Type B pancreatic cell (in vitro differentiated cells): Measurements from ENCODE around the gene SBSN. TPM values are rescaled to one million over a fixed set of nuclear protein-coding genes. Genes with fewer than 3 reads are reported as not detected.

Experiments used
- DNase-seq: peaks from one replicate; pipeline ENCODE4 v3.0.0; 2021; ENCODE audit warnings: mixed read lengths; ENCODE audit not compliant: unreplicated experiment; ENCODE audit errors: extremely low spot score
- H3K27ac Mint-ChIP-seq: 2 replicates; pipeline ENCODE4 v1.8.0; 2021; ENCODE audit warnings: mild to moderate bottlenecking, mixed read lengths
- H3K27me3 Mint-ChIP-seq: 2 replicates; pipeline ENCODE4 v1.8.0; 2021; ENCODE audit warnings: mixed read lengths
- H3K36me3 Mint-ChIP-seq: 2 replicates; pipeline ENCODE4 v1.8.0; 2021; ENCODE audit warnings: mixed read lengths
- H3K4me1 Mint-ChIP-seq: one replicate; pipeline ENCODE4 v1.8.0; 2021; ENCODE audit warnings: mixed read lengths; ENCODE audit not compliant: unreplicated experiment
- H3K4me3 Mint-ChIP-seq: 2 replicates; pipeline ENCODE4 v1.8.0; 2021; ENCODE audit warnings: mild to moderate bottlenecking, mixed read lengths
- H3K9me3 Mint-ChIP-seq: 2 replicates; pipeline ENCODE4 v1.8.0; 2021; ENCODE audit warnings: mixed read lengths
- total RNA-seq: library from RNA; stranded (reverse); gene quantifications from 2 replicates; pipeline ENCODE4 v1.2.1, GENCODE V29; 2021; ENCODE audit warnings: low replicate concordance
- TF ChIP-seq, protein P1 (sequence below): fragments of 200-600 bp; sonication (generic); conservative IDR thresholded peaks from 2 replicates; pipeline ENCODE4 v1.5.0; 2021; ENCODE audit warnings: antibody characterized with exemption, mild to moderate bottlenecking

The SBSN gene
- total RNA-seq, 1 donor from 2014 or later = 0.53 TPM

DNA sequence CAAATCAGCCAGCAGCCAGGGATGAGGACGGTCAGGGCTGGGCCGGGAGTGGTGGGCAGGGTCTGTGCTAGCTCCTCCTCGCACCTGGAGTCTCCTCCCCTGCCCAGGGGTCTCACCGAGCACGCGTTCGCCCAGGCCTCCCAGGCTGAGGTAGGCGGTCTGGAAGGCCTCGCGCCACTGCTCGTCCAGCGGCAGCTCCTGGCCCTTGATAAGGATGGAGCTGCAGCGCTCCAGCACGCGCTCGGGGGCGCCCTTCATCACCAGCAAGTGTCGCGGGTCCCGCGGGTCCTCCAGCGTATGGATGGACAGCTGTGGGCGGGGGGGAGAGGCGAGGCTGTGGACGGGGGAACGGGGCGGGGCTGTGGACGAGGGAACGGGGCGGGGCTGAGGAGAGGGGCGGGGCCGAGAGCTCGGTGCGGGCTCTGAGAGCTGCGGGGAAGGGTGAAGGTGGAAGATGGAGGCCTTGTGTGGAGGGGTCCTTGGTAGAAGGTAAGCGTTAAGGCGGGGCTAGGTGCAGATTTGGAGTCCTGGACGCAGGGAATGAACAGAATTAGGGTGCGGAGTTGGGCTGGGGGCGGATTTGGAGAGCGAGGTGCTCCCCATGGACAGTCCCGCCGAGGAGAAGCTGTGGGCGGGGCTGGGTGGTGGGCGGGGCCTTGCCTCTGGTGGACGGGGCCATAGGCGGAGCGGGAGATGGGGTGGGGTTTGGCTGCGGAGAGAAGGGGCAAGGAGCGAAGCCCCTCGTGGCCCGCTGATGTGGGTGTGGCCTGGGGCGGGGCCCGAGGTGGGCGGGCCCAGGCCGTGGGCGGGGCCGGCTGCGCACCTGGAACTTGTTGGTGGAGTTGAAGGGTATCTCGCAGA is 29.7 kb upstream of the SBSN start:
- H3K9me3 Mint-ChIP-seq = no peaks in the 10 kb centered on the region

DNA sequence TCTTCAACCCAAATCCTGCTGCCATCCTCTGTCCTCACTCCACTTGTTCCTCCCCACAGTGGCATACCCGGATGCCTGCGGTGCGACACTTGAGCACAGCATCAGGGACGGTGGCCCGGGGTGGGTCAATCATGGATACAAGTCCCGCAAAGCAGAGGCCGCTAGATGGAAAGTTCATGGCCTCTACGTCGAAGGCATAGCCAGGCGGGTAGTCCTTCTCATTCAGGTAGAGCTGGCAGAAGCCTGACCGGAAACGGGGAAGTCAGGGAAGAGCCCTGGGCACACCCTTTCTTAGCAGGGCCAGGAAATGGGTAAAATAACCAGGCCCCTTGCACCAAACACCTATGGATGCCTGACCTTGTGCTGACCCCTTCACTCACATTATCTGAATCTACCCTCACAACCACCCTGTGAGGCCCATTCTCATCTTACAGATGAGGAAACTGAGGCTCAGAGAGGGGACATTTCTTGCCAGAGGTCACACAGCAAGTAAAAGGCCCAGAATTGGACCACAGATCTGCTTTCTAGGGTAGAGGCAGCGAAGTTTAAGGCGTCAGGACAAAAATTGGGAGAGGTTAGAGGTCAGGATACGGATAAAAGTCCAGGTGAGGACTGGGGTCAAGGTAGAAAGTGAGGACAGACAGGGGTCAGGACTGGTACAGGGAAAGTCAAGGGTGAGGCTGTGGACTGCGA is 28.9 kb upstream of the SBSN start:
- Mint-ChIP-seq H3K27me3 (peaks cover 58% of the 10 kb centered on the region), H3K4me3 (peak overlapping the region; percentile 93), H3K27ac (no peak overlapping the region), H3K9me3 (no peaks in the 10 kb centered on the region), H3K4me1 (peaks cover 4% of the 10 kb centered on the region), H3K36me3 (no peaks in the 10 kb centered on the region)
- no peak for DNase-seq
- TF ChIP-seq, protein P1, sequence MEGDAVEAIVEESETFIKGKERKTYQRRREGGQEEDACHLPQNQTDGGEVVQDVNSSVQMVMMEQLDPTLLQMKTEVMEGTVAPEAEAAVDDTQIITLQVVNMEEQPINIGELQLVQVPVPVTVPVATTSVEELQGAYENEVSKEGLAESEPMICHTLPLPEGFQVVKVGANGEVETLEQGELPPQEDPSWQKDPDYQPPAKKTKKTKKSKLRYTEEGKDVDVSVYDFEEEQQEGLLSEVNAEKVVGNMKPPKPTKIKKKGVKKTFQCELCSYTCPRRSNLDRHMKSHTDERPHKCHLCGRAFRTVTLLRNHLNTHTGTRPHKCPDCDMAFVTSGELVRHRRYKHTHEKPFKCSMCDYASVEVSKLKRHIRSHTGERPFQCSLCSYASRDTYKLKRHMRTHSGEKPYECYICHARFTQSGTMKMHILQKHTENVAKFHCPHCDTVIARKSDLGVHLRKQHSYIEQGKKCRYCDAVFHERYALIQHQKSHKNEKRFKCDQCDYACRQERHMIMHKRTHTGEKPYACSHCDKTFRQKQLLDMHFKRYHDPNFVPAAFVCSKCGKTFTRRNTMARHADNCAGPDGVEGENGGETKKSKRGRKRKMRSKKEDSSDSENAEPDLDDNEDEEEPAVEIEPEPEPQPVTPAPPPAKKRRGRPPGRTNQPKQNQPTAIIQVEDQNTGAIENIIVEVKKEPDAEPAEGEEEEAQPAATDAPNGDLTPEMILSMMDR = no peak

More for the DNA sequence above, 29.7 kb upstream of the SBSN start:
- TF ChIP-seq, protein P1 = peak; percentile 13
- peak; percentile 89 for DNase-seq
- H3K4me1 Mint-ChIP-seq = peaks cover 4% of the 10 kb centered on the region
- peak overlapping the region; percentile 77 for H3K27ac Mint-ChIP-seq
- peaks cover 64% of the 10 kb centered on the region for H3K27me3 Mint-ChIP-seq
- peak overlapping the region; percentile 93 for H3K4me3 Mint-ChIP-seq
- H3K36me3 Mint-ChIP-seq = no peaks in the 10 kb centered on the region

DNA sequence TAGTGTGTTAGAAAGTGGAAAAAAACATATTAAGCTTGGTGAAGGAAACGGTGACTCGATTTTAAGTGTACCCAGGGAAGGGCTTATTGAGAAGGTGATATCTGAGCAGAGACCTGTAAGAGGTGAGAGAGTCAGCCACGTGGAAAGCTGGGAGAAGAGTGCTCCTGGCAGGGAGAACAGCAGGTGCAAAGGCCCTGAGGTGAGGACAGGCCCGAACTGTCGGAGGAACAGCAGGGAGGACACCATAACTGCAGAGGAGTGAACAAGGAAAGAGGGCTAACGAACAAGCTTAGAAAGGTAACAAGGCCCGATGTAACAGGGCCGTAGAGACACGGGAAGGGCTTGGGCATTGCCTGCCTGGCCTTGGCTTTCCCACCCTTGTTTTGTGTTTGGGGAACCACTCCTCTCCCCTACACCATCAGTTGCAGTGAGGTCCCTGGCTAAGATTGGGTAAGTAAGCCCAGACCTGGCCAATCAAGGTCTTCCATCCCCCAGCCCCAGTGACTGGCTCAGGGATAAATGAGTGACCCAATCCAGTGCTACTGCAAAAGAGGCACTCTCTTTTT is 28.0 kb upstream of the SBSN start:
- Mint-ChIP-seq H3K9me3 (no peaks in the 10 kb centered on the region), H3K4me1 (peaks cover 4% of the 10 kb centered on the region), H3K27ac (no peak overlapping the region), H3K4me3 (peak overlapping the region; percentile 48), H3K36me3 (no peaks in the 10 kb centered on the region), H3K27me3 (peaks cover 51% of the 10 kb centered on the region)
- no peak for DNase-seq
- TF ChIP-seq, protein P1 = no peak

DNA sequence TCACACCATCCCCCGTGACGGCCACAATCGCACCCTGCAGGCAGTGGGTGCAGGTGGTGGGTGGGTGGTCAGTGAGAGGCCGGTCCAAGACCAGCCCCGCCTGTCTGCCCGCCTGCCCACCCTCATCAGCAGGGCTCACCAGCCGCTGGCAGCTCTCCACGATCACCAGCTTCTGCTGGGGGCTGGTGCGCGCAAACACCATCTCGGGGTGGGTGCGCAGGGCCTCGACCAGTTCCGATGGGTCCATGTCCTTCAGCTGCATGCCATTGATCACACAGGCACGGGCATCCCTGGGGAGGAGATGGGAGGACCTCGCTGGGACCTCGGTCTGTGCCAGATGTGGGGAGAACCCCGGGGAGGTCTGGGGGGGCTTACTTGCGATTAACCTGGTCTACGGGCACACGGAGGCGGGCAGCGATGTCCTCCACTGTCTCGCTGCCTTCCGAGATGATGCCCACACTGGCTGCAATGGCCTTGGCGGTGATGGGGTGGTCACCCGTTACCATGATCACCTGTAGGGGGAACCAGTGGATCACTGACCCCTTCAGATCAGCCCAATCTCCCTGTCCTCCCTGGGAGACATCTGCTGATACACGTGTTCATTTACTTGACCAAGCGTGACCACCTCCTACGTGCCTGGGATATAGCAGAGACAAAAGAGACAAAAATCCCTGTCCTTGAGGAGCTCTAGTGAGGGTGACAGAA is 27.3 kb upstream of the SBSN start:
- TF ChIP-seq, protein P1 = peak; percentile 60
- no peaks in the 10 kb centered on the region for H3K9me3 Mint-ChIP-seq
- no peak overlapping the region for H3K27ac Mint-ChIP-seq
- no peak for DNase-seq
- peak overlapping the region; percentile 48 for H3K4me3 Mint-ChIP-seq
- H3K4me1 Mint-ChIP-seq = peaks cover 4% of the 10 kb centered on the region
- H3K27me3 Mint-ChIP-seq = peaks cover 44% of the 10 kb centered on the region
- H3K36me3 Mint-ChIP-seq = no peaks in the 10 kb centered on the region

DNA sequence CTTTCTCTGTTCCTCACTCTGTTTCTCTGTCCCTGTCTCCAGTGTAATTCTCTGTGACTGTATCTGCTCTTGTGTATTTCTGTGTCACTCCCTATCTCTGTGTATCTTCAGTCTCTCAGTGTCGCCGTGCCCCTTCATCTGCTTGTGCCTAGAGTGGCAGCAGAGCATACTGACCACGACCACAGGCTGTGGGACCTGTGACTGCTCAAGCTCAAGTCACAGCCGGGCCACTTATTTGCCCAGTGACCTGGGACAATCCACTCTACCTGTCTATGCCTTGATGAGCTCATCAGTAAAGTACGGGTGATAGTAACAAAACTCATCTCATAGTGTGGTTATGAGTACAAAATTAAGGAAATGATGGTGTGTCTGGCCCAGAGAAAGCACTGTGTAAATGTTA is 26.0 kb upstream of the SBSN start:
- TF ChIP-seq, protein P1 = no peak
- H3K4me1 Mint-ChIP-seq = peaks cover 8% of the 10 kb centered on the region
- H3K4me3 Mint-ChIP-seq = no peak overlapping the region
- peaks cover 4% of the 10 kb centered on the region for H3K36me3 Mint-ChIP-seq
- H3K27ac Mint-ChIP-seq = no peak overlapping the region
- H3K9me3 Mint-ChIP-seq = no peaks in the 10 kb centered on the region
- DNase-seq = no peak
- peaks cover 31% of the 10 kb centered on the region for H3K27me3 Mint-ChIP-seq
